ENCODE results near the gene UBR4.

- TF ChIP-seq SMC3 (conservative IDR thresholded peaks at IDR 0.05; ENCODE audit: poor library complexity): no peak
- TF ChIP-seq, protein P1, sequence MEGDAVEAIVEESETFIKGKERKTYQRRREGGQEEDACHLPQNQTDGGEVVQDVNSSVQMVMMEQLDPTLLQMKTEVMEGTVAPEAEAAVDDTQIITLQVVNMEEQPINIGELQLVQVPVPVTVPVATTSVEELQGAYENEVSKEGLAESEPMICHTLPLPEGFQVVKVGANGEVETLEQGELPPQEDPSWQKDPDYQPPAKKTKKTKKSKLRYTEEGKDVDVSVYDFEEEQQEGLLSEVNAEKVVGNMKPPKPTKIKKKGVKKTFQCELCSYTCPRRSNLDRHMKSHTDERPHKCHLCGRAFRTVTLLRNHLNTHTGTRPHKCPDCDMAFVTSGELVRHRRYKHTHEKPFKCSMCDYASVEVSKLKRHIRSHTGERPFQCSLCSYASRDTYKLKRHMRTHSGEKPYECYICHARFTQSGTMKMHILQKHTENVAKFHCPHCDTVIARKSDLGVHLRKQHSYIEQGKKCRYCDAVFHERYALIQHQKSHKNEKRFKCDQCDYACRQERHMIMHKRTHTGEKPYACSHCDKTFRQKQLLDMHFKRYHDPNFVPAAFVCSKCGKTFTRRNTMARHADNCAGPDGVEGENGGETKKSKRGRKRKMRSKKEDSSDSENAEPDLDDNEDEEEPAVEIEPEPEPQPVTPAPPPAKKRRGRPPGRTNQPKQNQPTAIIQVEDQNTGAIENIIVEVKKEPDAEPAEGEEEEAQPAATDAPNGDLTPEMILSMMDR (IDR thresholded peaks at IDR 0.05; ENCODE audit: poor library complexity, severe bottlenecking): no peak
- TF ChIP-seq POLR2AphosphoS5 (IDR thresholded peaks at IDR 0.05): no peak
- TF ChIP-seq RAD21 (conservative IDR thresholded peaks at IDR 0.05): no peak
- TF ChIP-seq EZH2 (IDR thresholded peaks at IDR 0.05; ENCODE audit: borderline replicate concordance, insufficient read depth, low read length, poor library complexity, severe bottlenecking): no peak
- TF ChIP-seq EP300 (conservative IDR thresholded peaks at IDR 0.05; ENCODE audit: poor library complexity, severe bottlenecking): no peak
- no peak for TF ChIP-seq TAF1 (IDR thresholded peaks at IDR 0.05; ENCODE audit: low read depth)
- TF ChIP-seq MXI1 (conservative IDR thresholded peaks at IDR 0.05; ENCODE audit: poor library complexity, severe bottlenecking): no peak
Observed at GRCh38 chr1:19081218-19081893, 128.7 kb downstream of the UBR4 start.
